ENCODE measurements around the gene SPACA9.

DNA sequence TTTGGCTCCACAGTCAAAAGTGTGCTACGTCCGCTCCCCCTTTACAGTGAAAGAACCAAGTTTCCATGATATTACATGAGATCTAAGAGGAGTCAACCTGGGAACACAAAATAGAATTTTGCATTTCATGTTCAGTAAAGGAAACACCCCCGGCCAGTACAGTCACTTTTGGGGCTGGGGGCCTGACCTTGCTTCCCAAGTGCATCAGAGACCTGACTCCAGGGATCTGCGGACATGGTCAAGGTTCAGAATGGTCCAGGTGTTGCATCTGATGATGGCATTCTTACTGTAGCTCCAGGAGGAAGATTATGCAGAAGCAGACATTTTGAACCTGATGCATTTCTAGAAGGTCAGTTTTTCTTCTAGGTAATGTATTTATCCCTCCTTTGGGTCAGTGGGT is 40.4 kb upstream of the SPACA9 start:
- TF ChIP-seq, protein P1, sequence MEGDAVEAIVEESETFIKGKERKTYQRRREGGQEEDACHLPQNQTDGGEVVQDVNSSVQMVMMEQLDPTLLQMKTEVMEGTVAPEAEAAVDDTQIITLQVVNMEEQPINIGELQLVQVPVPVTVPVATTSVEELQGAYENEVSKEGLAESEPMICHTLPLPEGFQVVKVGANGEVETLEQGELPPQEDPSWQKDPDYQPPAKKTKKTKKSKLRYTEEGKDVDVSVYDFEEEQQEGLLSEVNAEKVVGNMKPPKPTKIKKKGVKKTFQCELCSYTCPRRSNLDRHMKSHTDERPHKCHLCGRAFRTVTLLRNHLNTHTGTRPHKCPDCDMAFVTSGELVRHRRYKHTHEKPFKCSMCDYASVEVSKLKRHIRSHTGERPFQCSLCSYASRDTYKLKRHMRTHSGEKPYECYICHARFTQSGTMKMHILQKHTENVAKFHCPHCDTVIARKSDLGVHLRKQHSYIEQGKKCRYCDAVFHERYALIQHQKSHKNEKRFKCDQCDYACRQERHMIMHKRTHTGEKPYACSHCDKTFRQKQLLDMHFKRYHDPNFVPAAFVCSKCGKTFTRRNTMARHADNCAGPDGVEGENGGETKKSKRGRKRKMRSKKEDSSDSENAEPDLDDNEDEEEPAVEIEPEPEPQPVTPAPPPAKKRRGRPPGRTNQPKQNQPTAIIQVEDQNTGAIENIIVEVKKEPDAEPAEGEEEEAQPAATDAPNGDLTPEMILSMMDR (IDR thresholded peaks at IDR 0.05), result no peak
- no peak for TF ChIP-seq POLR2A (IDR thresholded peaks at IDR 0.05)
